HG02981 (cell line): ENCODE results near the gene PPP1R11.
A peak's percentile ranks its signal among the peaks of the same experiment; 100 is the strongest.

Source experiments
- ATAC-seq: cut with Tn5 transposase; IDR thresholded peaks from one replicate; pipeline ENCODE4 v1.9.1; 2021; ENCODE audit warnings: mild to moderate bottlenecking, moderate library complexity; ENCODE audit not compliant: unreplicated experiment

PPP1R11 gene

GRCh38 chr6:30061092-30061857 lies 5.7 kb upstream of the PPP1R11 start, which contains the start of gene POLR1H:
Gene POLR1H (plus strand): TSS chr6:30061265. CDS start chr6:30061525, 260 bp downstream.
- ATAC-seq, result peak; percentile 85

DNA sequence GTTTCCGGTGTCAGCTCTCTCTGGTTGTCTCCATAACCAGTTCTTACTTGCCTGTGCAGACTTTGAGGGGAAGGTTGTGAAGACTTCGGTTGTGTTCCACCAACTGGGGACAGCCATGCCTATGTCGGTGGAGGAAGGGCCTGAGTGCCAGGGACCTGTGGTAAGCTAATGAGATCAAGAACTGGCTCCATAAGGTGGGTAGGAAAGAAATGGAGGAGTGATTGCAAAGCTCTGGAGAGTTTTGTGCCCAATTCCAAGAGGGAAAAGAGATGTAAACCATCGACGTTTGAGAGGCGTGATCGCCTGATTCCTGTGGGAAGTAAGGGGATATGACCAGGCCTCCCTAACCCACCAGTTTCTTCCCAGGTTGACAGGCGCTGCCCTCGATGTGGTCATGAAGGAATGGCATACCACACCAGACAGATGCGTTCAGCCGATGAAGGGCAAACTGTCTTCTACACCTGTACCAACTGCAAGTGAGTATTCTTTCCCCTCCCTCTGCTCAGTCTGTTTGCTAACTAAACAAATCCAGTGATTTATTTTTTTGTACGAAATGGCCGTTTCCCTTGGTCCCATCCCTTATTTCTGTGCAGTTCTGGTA lies 5.0 kb upstream of the PPP1R11 start:
- ATAC-seq, result peak; percentile 11

DNA sequence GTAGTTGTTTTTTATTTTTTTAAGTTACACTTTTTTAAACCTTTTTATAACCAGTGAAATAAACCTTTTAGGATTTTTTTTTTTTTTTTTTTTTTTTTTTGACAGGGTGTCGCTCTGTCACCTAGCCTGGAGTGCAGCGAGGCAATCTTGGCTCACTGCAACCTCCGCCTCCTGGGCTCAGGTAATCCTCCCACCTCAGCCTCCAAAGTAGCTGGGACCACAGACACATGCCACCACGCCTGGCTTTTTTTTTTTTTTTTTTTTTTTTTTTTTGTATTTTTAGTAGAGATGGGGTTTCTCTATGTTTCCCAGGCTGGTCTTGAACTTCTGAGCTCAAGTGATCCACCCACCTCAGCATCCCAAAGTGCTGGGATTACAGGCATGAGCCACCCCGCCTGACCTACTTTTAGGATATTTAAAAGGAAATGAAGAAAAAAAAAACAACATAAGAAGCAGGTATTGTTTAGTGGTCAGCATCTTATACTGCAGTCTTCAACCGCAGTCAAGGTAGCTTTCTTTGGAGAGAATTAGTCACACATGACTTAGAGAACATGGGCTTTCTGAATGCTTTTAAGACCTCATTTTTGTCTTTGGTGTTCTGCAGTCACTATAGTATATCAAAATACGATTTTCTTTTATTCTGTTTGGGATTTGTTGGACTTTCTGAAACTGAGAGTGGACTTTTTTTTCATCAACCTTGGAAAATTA lies 4.4 kb upstream of the PPP1R11 start:
- no peak for ATAC-seq

GRCh38 chr6:30063315-30063714 lies 3.7 kb upstream of the PPP1R11 start:
- no peak for ATAC-seq

GRCh38 chr6:30066082-30066481 lies 916 bp upstream of the PPP1R11 start:
- no peak for ATAC-seq

DNA sequence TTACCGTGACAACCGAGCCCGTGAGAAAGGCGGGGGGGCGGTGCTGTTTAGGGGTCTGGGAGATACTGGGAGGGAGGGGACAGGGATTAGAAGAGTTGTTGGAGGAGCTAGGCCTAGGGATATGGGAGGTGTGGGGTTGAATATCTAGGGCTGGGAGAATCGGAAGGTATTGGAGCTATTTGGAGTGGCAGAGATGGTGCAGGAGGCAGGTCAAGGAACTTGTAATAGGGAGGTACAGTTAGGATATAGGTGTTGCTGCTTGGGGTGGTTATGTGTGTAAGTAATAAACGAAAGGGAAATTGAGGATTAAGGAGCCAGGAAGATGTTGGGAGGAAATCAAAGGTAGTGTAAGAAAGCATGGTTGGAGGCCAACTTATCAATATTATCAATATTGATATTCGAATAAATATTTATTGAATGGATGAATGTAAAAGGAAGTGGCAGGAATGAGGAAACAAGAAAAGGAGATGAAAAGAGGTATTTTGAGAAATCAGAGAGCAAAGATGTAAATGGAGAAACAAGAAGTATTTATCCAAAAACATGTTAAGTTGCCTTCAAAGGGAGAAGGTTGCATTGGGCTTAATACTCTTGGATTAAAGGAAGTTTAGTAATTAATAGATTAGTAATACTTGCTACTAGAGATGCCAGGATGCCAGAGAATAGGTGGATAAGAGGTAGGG lies 602 bp downstream of the PPP1R11 start:
- ATAC-seq, result peak; percentile 2

GRCh38 chr6:30071081-30071818 lies 4.3 kb downstream of the PPP1R11 start:
- no peak for ATAC-seq

DNA sequence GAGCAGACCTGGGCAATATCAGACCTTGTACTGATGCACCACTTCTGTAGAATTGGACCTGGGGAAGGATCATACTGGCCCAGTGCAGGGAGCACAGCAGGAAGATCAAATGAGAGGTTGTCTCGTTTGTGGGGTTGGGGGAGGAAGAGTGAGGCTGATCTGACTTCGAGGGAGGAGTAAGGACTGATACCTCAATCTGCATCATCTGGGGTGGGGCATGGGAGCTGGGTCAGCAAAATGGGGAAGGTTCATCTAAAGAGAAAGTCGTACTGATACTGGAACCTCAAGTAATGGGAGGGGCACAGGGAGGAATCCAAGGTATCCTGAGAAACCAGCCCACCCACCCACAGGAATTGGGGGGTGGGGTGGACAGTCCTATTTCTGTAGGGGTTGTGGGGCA lies 4.9 kb downstream of the PPP1R11 start:
- ATAC-seq, result no peak

GRCh38 chr6:30073489-30074235 lies 6.7 kb downstream of the PPP1R11 start:
- no peak for ATAC-seq

GRCh38 chr6:30074331-30075093 lies 7.5 kb downstream of the PPP1R11 start:
- no peak for ATAC-seq

DNA sequence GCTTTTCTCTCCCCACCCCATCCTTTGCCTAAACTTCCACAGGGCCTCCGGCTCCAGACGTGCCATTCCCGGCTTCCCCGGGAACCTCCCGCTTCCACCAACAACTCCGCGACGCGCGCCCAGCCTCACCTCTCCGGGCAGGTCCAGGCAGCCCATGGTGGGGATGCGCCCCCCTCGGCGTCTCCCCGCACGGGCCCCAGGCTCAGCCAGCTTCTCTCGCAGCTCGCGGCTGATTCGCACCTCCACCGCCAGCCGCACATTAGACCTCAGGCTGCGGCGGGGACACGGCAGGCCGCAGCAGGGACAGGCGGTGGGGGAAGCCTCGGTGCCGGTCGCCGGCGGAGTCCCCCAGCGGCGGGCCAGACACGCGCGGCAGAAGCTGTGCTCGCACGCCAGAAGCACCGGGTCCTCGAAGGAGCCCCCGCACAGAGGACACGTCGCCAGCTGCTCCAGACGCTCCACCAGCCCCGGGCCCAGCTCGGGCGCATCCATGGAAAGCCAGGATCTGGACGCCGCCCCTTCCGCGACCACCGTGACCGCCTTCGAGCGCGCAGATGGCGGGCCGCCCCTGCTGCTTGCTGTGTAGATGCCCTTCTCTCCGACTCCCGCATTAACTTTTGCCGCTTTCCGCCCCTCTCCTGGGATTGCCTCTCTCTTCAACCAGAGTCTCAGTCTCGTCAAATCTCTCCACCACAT lies 8.2 kb downstream of the PPP1R11 start, which contains the start of gene RNF39:
Gene RNF39, minus strand, starts transcription at position 676 of the 696 bp plus-strand sequence. Its CDS starts 184 bp downstream, at position 492.
- no peak for ATAC-seq

DNA sequence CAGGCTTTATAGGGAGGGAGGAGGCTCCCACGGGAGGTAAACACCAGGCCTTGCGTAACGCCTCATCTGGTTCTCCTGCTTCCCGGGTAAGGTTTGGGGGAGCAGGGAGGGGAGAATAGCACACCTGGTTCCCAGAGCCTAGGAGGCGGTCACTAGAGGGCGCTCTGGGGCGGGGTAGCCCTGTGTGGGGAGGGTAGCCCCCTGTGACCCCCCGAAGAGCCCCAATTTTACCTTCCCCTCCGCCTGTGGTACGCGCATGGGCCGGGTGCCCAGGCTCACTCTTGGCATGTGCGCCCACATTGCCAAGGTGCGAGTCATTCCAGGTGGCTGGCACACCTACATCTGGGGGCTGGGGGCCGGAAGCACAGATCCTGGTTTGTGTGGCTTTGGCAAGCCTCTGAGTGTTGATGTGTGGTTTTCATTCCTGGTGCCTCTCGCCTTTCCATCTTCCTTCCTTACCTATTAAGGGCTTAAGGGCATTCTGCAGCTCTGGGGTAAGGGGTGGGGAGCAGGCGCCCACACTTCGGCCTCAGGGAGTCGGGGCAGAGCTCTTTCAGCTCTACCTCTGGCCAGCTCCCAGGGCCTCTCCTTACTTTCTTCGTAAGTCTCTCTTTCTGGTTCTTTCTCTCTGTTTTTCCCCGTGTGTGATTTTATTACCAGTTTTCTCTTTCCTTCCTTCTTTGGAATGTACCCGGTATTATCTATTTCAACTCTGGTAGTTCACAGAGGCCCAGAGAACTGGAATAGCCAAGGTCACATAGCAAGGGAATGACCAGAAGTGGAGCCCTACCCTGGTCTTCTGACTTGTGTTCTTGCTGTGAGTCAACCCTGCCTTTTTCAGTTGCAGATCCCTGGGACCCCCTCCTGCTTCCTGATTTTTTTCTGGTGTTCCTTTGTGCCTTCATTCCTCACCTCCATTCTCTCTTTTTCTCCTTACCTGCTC lies 9.1 kb downstream of the PPP1R11 start:
- ATAC-seq, result no peak

- no peak for ATAC-seq
These were observed 10.2 kb downstream of the PPP1R11 start for GRCh38 chr6:30077218-30077617.

DNA sequence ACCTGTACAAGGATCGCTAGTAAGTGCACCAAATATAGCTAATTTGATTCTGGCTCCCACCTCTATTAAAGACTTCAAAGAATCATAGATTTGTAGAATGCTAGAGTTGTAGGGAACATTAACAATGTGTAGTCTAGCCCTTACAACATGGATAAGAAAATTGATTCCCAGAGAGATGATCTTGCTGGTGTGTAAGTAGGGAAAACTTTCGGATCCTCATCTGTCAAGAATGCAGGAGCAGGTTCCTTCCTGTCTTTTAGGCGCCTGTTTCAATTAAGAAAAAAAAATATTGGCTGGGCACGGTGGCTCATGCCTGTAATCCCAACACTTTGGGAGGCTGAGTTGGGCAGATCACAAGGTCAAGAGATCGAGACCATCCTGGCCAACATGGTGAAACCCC lies 20.9 kb downstream of the PPP1R11 start:
- no peak for ATAC-seq

DNA sequence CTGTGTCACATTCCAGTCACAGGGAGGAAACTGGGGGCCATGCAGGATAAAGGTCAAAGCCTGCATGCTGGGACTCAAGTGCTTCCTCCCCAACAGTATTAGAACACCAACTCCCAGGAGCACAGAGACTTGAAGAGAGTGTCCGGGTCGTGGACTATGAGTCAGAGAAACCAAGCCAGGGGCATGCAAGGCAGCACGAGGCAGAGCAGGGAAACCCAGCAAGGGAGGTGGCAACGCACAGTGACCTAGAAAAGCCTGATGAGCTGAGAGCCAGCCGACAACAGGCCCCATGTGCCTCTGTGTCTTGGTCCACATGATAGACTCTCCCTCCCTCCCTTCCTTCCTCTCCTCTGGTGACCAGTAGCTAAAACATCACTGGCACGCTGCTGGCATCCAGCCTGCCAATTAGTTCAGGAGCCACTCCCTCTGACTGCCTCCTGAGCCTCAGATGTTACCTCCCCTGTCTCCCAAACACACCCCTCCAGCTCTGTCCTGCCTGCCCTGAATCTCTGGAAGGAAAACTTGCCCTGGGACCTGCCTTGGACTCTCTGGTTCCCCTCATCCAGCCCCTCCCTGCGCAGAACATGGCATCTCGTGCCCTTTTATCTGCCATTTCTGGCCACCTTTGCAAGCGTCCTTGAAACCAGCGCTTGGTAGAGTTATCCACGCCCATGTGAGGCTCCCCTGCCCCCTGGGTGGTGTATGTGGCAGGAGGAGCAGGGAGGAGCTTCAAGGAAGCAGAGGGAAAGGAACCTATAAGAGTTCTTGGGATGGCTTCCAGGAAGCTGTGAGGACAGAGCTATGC lies 24.8 kb downstream of the PPP1R11 start:
- no peak for ATAC-seq

DNA sequence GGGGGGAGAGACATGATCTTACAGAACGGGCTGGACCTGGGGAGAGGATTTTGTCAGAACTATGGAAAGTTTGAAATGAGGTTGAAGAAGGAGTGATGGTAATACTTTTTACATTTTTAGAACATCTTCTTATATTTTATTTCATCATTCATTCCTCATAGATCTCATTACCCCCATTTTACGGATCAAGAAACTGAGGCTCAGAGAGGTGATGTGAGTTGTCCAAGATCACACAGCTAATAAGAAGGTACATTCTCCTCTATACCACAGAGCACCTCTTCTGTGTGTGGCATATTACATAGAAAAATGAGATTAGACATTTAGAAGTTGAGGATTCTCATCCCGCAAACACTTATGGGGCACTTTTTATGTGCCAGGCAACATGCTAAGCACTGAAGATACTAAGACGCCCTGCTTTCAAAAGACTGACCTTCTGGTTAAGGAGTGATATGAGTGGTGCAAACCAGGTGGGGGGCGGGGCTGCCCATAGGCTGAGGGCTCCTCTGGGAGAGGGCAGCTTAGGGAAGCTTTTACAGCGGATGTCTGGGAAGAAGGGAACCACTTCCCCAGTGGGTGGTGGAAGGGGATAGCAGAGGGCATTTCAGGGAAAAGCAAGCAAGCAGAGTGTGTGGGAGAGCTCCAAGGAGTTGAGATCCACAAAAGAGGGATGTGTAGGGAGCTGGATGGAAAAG lies 26.0 kb downstream of the PPP1R11 start:
- no peak for ATAC-seq
